HG03439 (cell line): ENCODE results near the gene SPINK4.

Experiments used
- ATAC-seq: cut with Tn5 transposase; IDR thresholded peaks from one replicate; pipeline ENCODE4 v1.9.1; 2021; ENCODE audit warnings: mild to moderate bottlenecking, moderate library complexity; ENCODE audit not compliant: unreplicated experiment

Gene SPINK4

GRCh38 chr9:33256236-33256635 lies 16.3 kb downstream of the SPINK4 start:
- ATAC-seq: no peak

GRCh38 chr9:33257276-33257675 lies 17.3 kb downstream of the SPINK4 start:
- no peak for ATAC-seq

GRCh38 chr9:33260372-33260771 lies 20.4 kb downstream of the SPINK4 start:
- ATAC-seq: no peak

- ATAC-seq: no peak
Observed at GRCh38 chr9:33263131-33264002, 23.4 kb downstream of the SPINK4 start.

- peak; percentile 40 for ATAC-seq
Observed at GRCh38 chr9:33264003-33264472, 24.1 kb downstream of the SPINK4 start.

GRCh38 chr9:33264473-33265177 lies 24.7 kb downstream of the SPINK4 start, which contains the start of the genes BAG1 and CHMP5:
Gene BAG1 (minus strand): TSS chr9:33264708.
Gene CHMP5 (plus strand): TSS chr9:33265049. CDS start chr9:33265079, 30 bp downstream.
- ATAC-seq: peak; percentile 82

- ATAC-seq: no peak
Observed at GRCh38 chr9:33265211-33265865, 25.4 kb downstream of the SPINK4 start.

- ATAC-seq: no peak
Observed at GRCh38 chr9:33267151-33267767, 27.3 kb downstream of the SPINK4 start.

GRCh38 chr9:33270146-33270545 lies 30.2 kb downstream of the SPINK4 start:
- ATAC-seq: no peak

GRCh38 chr9:33272061-33272460 lies 32.1 kb downstream of the SPINK4 start:
- ATAC-seq: no peak

- no peak for ATAC-seq
Observed at GRCh38 chr9:33273266-33273971, 33.5 kb downstream of the SPINK4 start.

GRCh38 chr9:33273972-33274328 lies 34.0 kb downstream of the SPINK4 start:
- ATAC-seq: no peak

GRCh38 chr9:33277484-33277883 lies 37.5 kb downstream of the SPINK4 start:
- ATAC-seq: no peak

- ATAC-seq: no peak
Observed at GRCh38 chr9:33285502-33285901, 45.5 kb downstream of the SPINK4 start.

- no peak for ATAC-seq
Observed at GRCh38 chr9:33287087-33287490, 47.1 kb downstream of the SPINK4 start.

- no peak for ATAC-seq
Observed at GRCh38 chr9:33288235-33288634, 48.3 kb downstream of the SPINK4 start.

- ATAC-seq: no peak
Observed at GRCh38 chr9:33288828-33289483, 49.0 kb downstream of the SPINK4 start.

- no peak for ATAC-seq
Observed at GRCh38 chr9:33289496-33289895, 49.5 kb downstream of the SPINK4 start.

- ATAC-seq: peak; percentile 24
Observed at GRCh38 chr9:33289936-33290246, 49.9 kb downstream of the SPINK4 start.
